Neural cell (in vitro differentiated cells): Measurements from ENCODE around the gene DDC. TPM values are rescaled to one million over a fixed set of nuclear protein-coding genes. Genes with fewer than 3 reads are reported as not detected.

ENCODE experiments used
- H2AFZ ChIP-seq: fragments of 200-600, 300-800 bp; sonication (generic), shearing (Covaris generic); 2 replicates; pipeline ENCODE4 v1.6.0; 2014; ENCODE audit warnings: low read depth, mild to moderate bottlenecking, antibody characterized with exemption, low read length, moderate library complexity
- H3F3A ChIP-seq: fragments of 200-600 bp; shearing (Covaris generic); 2 replicates; pipeline ENCODE4 v1.6.1; 2016; ENCODE audit warnings: mild to moderate bottlenecking, moderate library complexity, mixed read lengths, antibody characterized with exemption, low read length; ENCODE audit not compliant: insufficient read depth, poor library complexity, severe bottlenecking
- H3K27ac ChIP-seq: fragments of 200-600, 300-800 bp; sonication (generic), shearing (Covaris generic); 2 replicates; pipeline ENCODE4 v1.5.1; 2014; ENCODE audit warnings: mild to moderate bottlenecking, low read length, moderate library complexity
- H3K27me3 ChIP-seq: fragments of 300-800, 200-600 bp; sonication (generic), shearing (Covaris generic); 2 replicates; pipeline ENCODE4 v1.6.0; 2014; ENCODE audit warnings: mild to moderate bottlenecking, low read depth, low read length, moderate library complexity; ENCODE audit not compliant: insufficient read depth
- H3K36me3 ChIP-seq: fragments of 300-800, 200-600 bp; sonication (generic), shearing (Covaris generic); 2 replicates; pipeline ENCODE4 v1.5.1; 2014; ENCODE audit warnings: mild to moderate bottlenecking, antibody characterized with exemption, low read length, moderate library complexity; ENCODE audit not compliant: insufficient read depth
- H3K4me2 ChIP-seq: fragments of 300-800, 200-600 bp; sonication (generic), shearing (Covaris generic); 2 replicates; pipeline ENCODE4 v1.6.0; 2014; ENCODE audit warnings: mild to moderate bottlenecking, low read length
- H3K4me3 ChIP-seq: fragments of 300-800, 200-600 bp; sonication (generic), shearing (Covaris generic); 2 replicates; pipeline ENCODE4 v1.5.1; 2014; ENCODE audit warnings: mild to moderate bottlenecking, low read length, moderate library complexity
- H3K79me2 ChIP-seq: fragments of 200-600 bp; shearing (Covaris generic); replicated peaks from 2 replicates; pipeline ENCODE4 v1.6.0; 2014; ENCODE audit warnings: mild to moderate bottlenecking, low read length, moderate library complexity; ENCODE audit not compliant: insufficient read depth
- H3K9ac ChIP-seq: fragments of 300-800, 200-600 bp; sonication (generic), shearing (Covaris generic); 2 replicates; pipeline ENCODE4 v1.6.1; 2016; ENCODE audit warnings: mild to moderate bottlenecking, low read length, mixed read lengths
- H3K9me2 ChIP-seq: fragments of 200-600 bp; shearing (Covaris generic); 2 replicates; pipeline ENCODE4 v1.6.1; 2016; ENCODE audit warnings: mild to moderate bottlenecking, low read length, mixed read lengths; ENCODE audit not compliant: insufficient read depth
- H3K9me3 ChIP-seq: fragments of 200-600, 300-800 bp; sonication (generic), shearing (Covaris generic); 2 replicates; pipeline ENCODE4 v1.6.1; 2016; ENCODE audit warnings: mild to moderate bottlenecking, mixed run types, low read length, moderate library complexity, mixed read lengths
- H4K20me1 ChIP-seq: fragments of 200-600 bp; shearing (Covaris generic); 2 replicates; pipeline ENCODE4 v1.6.1; 2016; ENCODE audit warnings: mild to moderate bottlenecking, mixed run types; ENCODE audit not compliant: insufficient read depth
- EP300 ChIP-seq: fragments of 450-650 bp; conservative IDR thresholded peaks from 2 replicates; pipeline ENCODE4 v1.6.1; 2014; ENCODE audit warnings: antibody characterized with exemption, mild to moderate bottlenecking, moderate library complexity; ENCODE audit not compliant: poor library complexity, severe bottlenecking
- EZH2 ChIP-seq: fragments of 200-600, 300-800 bp; shearing (Covaris generic), sonication (generic); IDR thresholded peaks from 2 replicates; pipeline ENCODE4 v1.6.1; 2014; ENCODE audit warnings: antibody characterized with exemption, low read length, borderline replicate concordance, mild to moderate bottlenecking; ENCODE audit not compliant: insufficient read depth, poor library complexity, severe bottlenecking
- MXI1 ChIP-seq: fragments of 450-650 bp; conservative IDR thresholded peaks from 2 replicates; pipeline ENCODE4 v1.6.1; 2014; ENCODE audit warnings: antibody characterized with exemption, mild to moderate bottlenecking; ENCODE audit not compliant: poor library complexity, severe bottlenecking
- POLR2AphosphoS5 ChIP-seq: IDR thresholded peaks from 2 replicates; pipeline ENCODE4 v1.6.1; 2012
- RAD21 ChIP-seq: fragments of 450-650 bp; conservative IDR thresholded peaks from 2 replicates; pipeline ENCODE4 v1.6.1; 2014; ENCODE audit warnings: antibody characterized with exemption, mild to moderate bottlenecking, moderate library complexity
- SMC3 ChIP-seq: fragments of 450-650 bp; conservative IDR thresholded peaks from 2 replicates; pipeline ENCODE4 v1.6.1; 2014; ENCODE audit warnings: antibody characterized with exemption, mild to moderate bottlenecking, moderate library complexity; ENCODE audit not compliant: poor library complexity
- TAF1 ChIP-seq: IDR thresholded peaks from 2 replicates; pipeline ENCODE4 v1.6.1; 2012; ENCODE audit warnings: low read depth
- polyA plus RNA-seq: library from polyadenylated mRNA; depleted of rRNA; stranded (reverse); fragments of >200 nt; gene quantifications from 2 replicates; pipeline ENCODE4 v1.2.3, GENCODE V29; 2014
- TF ChIP-seq, protein P1 (sequence below): fragments of 450-650 bp; IDR thresholded peaks from 2 replicates; pipeline ENCODE4 v1.5.1; 2014; ENCODE audit warnings: antibody characterized with exemption, mild to moderate bottlenecking, moderate library complexity; ENCODE audit not compliant: poor library complexity, severe bottlenecking
- TF ChIP-seq, protein P2 (sequence below): IDR thresholded peaks from 2 replicates; pipeline ENCODE4 v1.6.1; 2012; ENCODE audit warnings: borderline replicate concordance

DDC gene
- polyA plus RNA-seq, 1 donor from 2014 or later: 42.9 TPM

DNA sequence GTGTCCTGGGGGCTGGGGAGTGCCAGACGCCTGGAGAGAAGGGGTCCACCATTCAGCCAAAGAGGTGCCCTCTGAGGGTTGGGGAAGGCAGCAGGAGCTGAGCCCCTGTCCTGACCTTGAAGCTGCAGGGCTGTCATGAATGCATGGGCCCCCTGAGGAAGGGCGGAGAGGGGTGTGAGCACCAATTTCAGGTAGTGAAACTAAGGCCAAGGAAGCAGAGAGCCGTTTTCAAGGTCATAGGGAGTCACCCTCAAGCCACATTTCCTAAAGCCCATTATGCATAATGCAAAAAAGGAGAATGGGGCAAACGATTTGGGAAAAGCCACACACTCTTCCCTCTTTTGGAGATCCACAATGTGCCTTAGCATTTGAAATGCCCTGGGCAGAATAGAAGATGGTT lies 152.2 kb downstream of the DDC start:
- no peak overlapping the region for H3K4me2 ChIP-seq
- H3K9me2 ChIP-seq: no peaks in the 10 kb centered on the region
- H3K9ac ChIP-seq: no peak overlapping the region
- no peak overlapping the region for H3K4me3 ChIP-seq
- H3K27me3 ChIP-seq: no peaks in the 10 kb centered on the region
- TF ChIP-seq, protein P1, sequence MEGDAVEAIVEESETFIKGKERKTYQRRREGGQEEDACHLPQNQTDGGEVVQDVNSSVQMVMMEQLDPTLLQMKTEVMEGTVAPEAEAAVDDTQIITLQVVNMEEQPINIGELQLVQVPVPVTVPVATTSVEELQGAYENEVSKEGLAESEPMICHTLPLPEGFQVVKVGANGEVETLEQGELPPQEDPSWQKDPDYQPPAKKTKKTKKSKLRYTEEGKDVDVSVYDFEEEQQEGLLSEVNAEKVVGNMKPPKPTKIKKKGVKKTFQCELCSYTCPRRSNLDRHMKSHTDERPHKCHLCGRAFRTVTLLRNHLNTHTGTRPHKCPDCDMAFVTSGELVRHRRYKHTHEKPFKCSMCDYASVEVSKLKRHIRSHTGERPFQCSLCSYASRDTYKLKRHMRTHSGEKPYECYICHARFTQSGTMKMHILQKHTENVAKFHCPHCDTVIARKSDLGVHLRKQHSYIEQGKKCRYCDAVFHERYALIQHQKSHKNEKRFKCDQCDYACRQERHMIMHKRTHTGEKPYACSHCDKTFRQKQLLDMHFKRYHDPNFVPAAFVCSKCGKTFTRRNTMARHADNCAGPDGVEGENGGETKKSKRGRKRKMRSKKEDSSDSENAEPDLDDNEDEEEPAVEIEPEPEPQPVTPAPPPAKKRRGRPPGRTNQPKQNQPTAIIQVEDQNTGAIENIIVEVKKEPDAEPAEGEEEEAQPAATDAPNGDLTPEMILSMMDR: no peak
- TF ChIP-seq TAF1 (no peak), RAD21 (no peak), POLR2AphosphoS5 (no peak), EP300 (no peak), MXI1 (no peak), SMC3 (no peak), EZH2 (no peak)
- TF ChIP-seq, protein P2, sequence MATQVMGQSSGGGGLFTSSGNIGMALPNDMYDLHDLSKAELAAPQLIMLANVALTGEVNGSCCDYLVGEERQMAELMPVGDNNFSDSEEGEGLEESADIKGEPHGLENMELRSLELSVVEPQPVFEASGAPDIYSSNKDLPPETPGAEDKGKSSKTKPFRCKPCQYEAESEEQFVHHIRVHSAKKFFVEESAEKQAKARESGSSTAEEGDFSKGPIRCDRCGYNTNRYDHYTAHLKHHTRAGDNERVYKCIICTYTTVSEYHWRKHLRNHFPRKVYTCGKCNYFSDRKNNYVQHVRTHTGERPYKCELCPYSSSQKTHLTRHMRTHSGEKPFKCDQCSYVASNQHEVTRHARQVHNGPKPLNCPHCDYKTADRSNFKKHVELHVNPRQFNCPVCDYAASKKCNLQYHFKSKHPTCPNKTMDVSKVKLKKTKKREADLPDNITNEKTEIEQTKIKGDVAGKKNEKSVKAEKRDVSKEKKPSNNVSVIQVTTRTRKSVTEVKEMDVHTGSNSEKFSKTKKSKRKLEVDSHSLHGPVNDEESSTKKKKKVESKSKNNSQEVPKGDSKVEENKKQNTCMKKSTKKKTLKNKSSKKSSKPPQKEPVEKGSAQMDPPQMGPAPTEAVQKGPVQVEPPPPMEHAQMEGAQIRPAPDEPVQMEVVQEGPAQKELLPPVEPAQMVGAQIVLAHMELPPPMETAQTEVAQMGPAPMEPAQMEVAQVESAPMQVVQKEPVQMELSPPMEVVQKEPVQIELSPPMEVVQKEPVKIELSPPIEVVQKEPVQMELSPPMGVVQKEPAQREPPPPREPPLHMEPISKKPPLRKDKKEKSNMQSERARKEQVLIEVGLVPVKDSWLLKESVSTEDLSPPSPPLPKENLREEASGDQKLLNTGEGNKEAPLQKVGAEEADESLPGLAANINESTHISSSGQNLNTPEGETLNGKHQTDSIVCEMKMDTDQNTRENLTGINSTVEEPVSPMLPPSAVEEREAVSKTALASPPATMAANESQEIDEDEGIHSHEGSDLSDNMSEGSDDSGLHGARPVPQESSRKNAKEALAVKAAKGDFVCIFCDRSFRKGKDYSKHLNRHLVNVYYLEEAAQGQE: no peak
- H2AFZ ChIP-seq: no peak overlapping the region
- no peaks in the 10 kb centered on the region for H3F3A ChIP-seq
- H3K79me2 ChIP-seq: no peaks in the 10 kb centered on the region
- H3K9me3 ChIP-seq: no peaks in the 10 kb centered on the region
- no peaks in the 10 kb centered on the region for H4K20me1 ChIP-seq
- H3K36me3 ChIP-seq: no peaks in the 10 kb centered on the region
- H3K27ac ChIP-seq: no peak overlapping the region

DNA sequence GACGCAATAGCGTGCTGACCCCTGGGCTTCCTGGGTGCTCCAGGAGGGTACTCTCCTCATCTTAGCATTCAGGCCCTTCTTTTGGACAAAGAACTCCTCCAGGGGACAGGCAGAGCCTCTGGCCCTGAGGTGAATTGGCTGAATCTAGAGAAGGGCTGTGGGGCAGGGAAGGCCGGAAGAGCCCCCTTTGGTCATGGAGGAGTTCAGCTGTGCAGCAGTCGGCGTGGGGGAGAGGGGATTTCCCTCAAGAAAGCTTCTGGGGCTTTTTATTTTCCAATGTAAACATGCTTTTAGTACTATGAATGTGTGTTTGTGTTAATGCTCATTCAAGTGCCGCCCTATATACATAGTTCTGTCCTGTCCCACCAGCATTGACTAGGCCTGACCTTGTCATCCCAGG lies 153.9 kb downstream of the DDC start:
- Histone ChIP-seq H3K27ac (no peak overlapping the region), H3K36me3 (no peaks in the 10 kb centered on the region), H3K9me3 (no peaks in the 10 kb centered on the region), H3K4me3 (no peak overlapping the region), H3F3A (no peaks in the 10 kb centered on the region), H3K27me3 (no peaks in the 10 kb centered on the region), H3K9me2 (no peaks in the 10 kb centered on the region), H3K79me2 (no peaks in the 10 kb centered on the region), H2AFZ (no peak overlapping the region), H4K20me1 (no peaks in the 10 kb centered on the region), H3K9ac (no peak overlapping the region), H3K4me2 (no peak overlapping the region)
- TF ChIP-seq EZH2: no peak
- no peak for TF ChIP-seq MXI1
- TF ChIP-seq TAF1: no peak
